Immature natural killer cell (primary cell): ENCODE data around the gene MFSD6. TPM values are rescaled to one million over a fixed set of nuclear protein-coding genes. Genes with fewer than 3 reads are reported as not detected.
A peak's percentile ranks its signal among the peaks of the same experiment; 100 is the strongest.

Source experiments
- DNase-seq, 3 donors: peaks; one replicate each; pipeline ENCODE4 v3.0.0; 2022; ENCODE audit warnings: mixed read lengths in 1 of 3
- H3K27ac Mint-ChIP-seq, 6 donors: one replicate each; pipeline ENCODE4 v1.8.0; 2020; ENCODE audit warnings: mixed read lengths in 6 of 6, mild to moderate bottlenecking in 5 of 6, inconsistent platforms in 4 of 6, moderate library complexity in 3 of 6
- H3K27me3 Mint-ChIP-seq, 3 donors: one replicate each; pipeline ENCODE4 v1.8.0; 2020 to 2021; ENCODE audit warnings: low read depth in 3 of 3, mild to moderate bottlenecking in 3 of 3, mixed read lengths in 3 of 3, moderate library complexity in 3 of 3, inconsistent platforms in 1 of 3
- H3K36me3 Mint-ChIP-seq, 3 donors: one replicate each; pipeline ENCODE4 v1.8.0; 2020; ENCODE audit warnings: mixed read lengths in 3 of 3, inconsistent platforms in 2 of 3, mild to moderate bottlenecking in 2 of 3
- H3K4me1 Mint-ChIP-seq, 2 donors: one replicate each; pipeline ENCODE4 v1.8.0; 2020; ENCODE audit warnings: inconsistent platforms in 2 of 2, mild to moderate bottlenecking in 2 of 2, mixed read lengths in 2 of 2, moderate library complexity in 1 of 2
- H3K4me3 Mint-ChIP-seq, 5 donors: one replicate each; pipeline ENCODE4 v1.8.0; 2020; ENCODE audit warnings: mild to moderate bottlenecking in 5 of 5, mixed read lengths in 5 of 5, inconsistent platforms in 3 of 5, moderate library complexity in 3 of 5
- H3K9me3 Mint-ChIP-seq, 6 donors: one replicate each; pipeline ENCODE4 v1.8.0; 2020; ENCODE audit warnings: mild to moderate bottlenecking in 6 of 6, mixed read lengths in 6 of 6, inconsistent platforms in 4 of 6, moderate library complexity in 3 of 6
- polyA plus RNA-seq, 3 donors: library from polyadenylated mRNA; unstranded; fragments of 300-500 nt; fragmentation: Illumina TruSeq; gene quantifications; one replicate each; pipeline ENCODE4 v1.2.3, GENCODE V29; 2021

The MFSD6 gene
- polyA plus RNA-seq, 3 donors from 2014 or later = 7.3 to 35.1 (median 8.5) TPM

GRCh38 chr2:190432567-190433231 lies 24.5 kb downstream of the MFSD6 start:
- Mint-ChIP-seq H3K27ac (peak overlapping the region in 5 of 6 donors; percentile 9 to 74 (median 52)), H3K9me3 (no peaks in the 10 kb centered on the region), H3K4me3 (peak overlapping the region in 1 of 5 donors; percentile 0), H3K36me3 (peaks cover 10 to 21% (median 20%) of the 10 kb centered on the region in 3 donors), H3K27me3 (peaks cover 0 to 3% (median 2%) of the 10 kb centered on the region in 3 donors), H3K4me1 (peaks cover 54 to 68% of the 10 kb centered on the region in 2 donors)
- DNase-seq = no peak

GRCh38 chr2:190435031-190435670 lies 27.0 kb downstream of the MFSD6 start:
- peaks cover 8 to 23% (median 18%) of the 10 kb centered on the region in 3 donors for H3K36me3 Mint-ChIP-seq
- no peaks in the 10 kb centered on the region for H3K9me3 Mint-ChIP-seq
- peaks cover 57 to 79% of the 10 kb centered on the region in 2 donors for H3K4me1 Mint-ChIP-seq
- DNase-seq = no peak
- no peak overlapping the region for H3K4me3 Mint-ChIP-seq
- H3K27me3 Mint-ChIP-seq = peaks cover 0 to 3% (median 2%) of the 10 kb centered on the region in 3 donors
- peak overlapping the region in 4 of 6 donors; percentile 23 to 54 (median 38) for H3K27ac Mint-ChIP-seq

GRCh38 chr2:190436557-190436956 lies 28.4 kb downstream of the MFSD6 start:
- H3K9me3 Mint-ChIP-seq = no peaks in the 10 kb centered on the region
- H3K27ac Mint-ChIP-seq = peak overlapping the region in 3 of 6 donors; percentile 20 to 83 (median 43)
- no peak overlapping the region for H3K4me3 Mint-ChIP-seq
- peaks cover 67 to 93% of the 10 kb centered on the region in 2 donors for H3K4me1 Mint-ChIP-seq
- H3K27me3 Mint-ChIP-seq = peaks cover 0 to 3% (median 2%) of the 10 kb centered on the region in 3 donors
- peaks cover 8 to 23% (median 18%) of the 10 kb centered on the region in 3 donors for H3K36me3 Mint-ChIP-seq
- no peak for DNase-seq

- Mint-ChIP-seq H3K27ac (peak overlapping the region in 3 of 6 donors; percentile 9 to 21 (median 13)), H3K4me3 (peak overlapping the region in 2 of 5 donors; percentile 0 to 25), H3K4me1 (peaks cover 68 to 97% of the 10 kb centered on the region in 2 donors), H3K9me3 (no peaks in the 10 kb centered on the region), H3K36me3 (peaks cover 8 to 23% (median 18%) of the 10 kb centered on the region in 3 donors), H3K27me3 (peaks cover 0 to 2% (median 0%) of the 10 kb centered on the region in 3 donors)
- no peak for DNase-seq
Observed at GRCh38 chr2:190440113-190440512, 32.0 kb downstream of the MFSD6 start.

GRCh38 chr2:190441564-190441963 lies 33.4 kb downstream of the MFSD6 start:
- peaks cover 4 to 14% (median 13%) of the 10 kb centered on the region in 3 donors for H3K36me3 Mint-ChIP-seq
- peaks cover 61 to 97% of the 10 kb centered on the region in 2 donors for H3K4me1 Mint-ChIP-seq
- H3K27ac Mint-ChIP-seq = peak overlapping the region in 5 of 6 donors; percentile 14 to 58 (median 38)

GRCh38 chr2:190443055-190443454 lies 34.9 kb downstream of the MFSD6 start:
- H3K4me1 Mint-ChIP-seq = peaks cover 65 to 98% of the 10 kb centered on the region in 2 donors
- no peak for DNase-seq
- no peaks in the 10 kb centered on the region for H3K9me3 Mint-ChIP-seq
- H3K36me3 Mint-ChIP-seq = peaks cover 0 to 4% (median 3%) of the 10 kb centered on the region in 3 donors
- peak overlapping the region in 5 of 6 donors; percentile 4 to 46 (median 14) for H3K27ac Mint-ChIP-seq
- H3K27me3 Mint-ChIP-seq = no peaks in the 10 kb centered on the region
- H3K4me3 Mint-ChIP-seq = peak overlapping the region in 1 of 5 donors; percentile 26

More at GRCh38 chr2:190441564-190441963, 33.4 kb downstream of the MFSD6 start:
- no peak for DNase-seq
- Mint-ChIP-seq H3K4me3 (peak overlapping the region in 4 of 5 donors; percentile 8 to 49 (median 38)), H3K27me3 (no peaks in the 10 kb centered on the region), H3K9me3 (no peaks in the 10 kb centered on the region)

GRCh38 chr2:190443778-190444481 lies 35.8 kb downstream of the MFSD6 start:
- Mint-ChIP-seq H3K4me1 (peaks cover 66 to 95% of the 10 kb centered on the region in 2 donors), H3K27me3 (no peaks in the 10 kb centered on the region), H3K4me3 (peak overlapping the region in 2 of 5 donors; percentile 10 to 13), H3K9me3 (no peaks in the 10 kb centered on the region), H3K36me3 (peaks cover 0 to 3% (median 0%) of the 10 kb centered on the region in 3 donors), H3K27ac (peak overlapping the region; percentile 0 to 78 (median 44))
- no peak for DNase-seq

GRCh38 chr2:190444976-190445375 lies 36.8 kb downstream of the MFSD6 start:
- peaks cover 63 to 85% of the 10 kb centered on the region in 2 donors for H3K4me1 Mint-ChIP-seq
- H3K4me3 Mint-ChIP-seq = no peak overlapping the region
- DNase-seq = no peak
- H3K9me3 Mint-ChIP-seq = no peaks in the 10 kb centered on the region
- peak overlapping the region in 3 of 6 donors; percentile 15 to 56 (median 24) for H3K27ac Mint-ChIP-seq
- no peaks in the 10 kb centered on the region for H3K36me3 Mint-ChIP-seq
- no peaks in the 10 kb centered on the region for H3K27me3 Mint-ChIP-seq

GRCh38 chr2:190446193-190446592 lies 38.0 kb downstream of the MFSD6 start:
- Mint-ChIP-seq H3K27ac (peak overlapping the region in 3 of 6 donors; percentile 10 to 20 (median 13)), H3K27me3 (no peaks in the 10 kb centered on the region), H3K9me3 (no peaks in the 10 kb centered on the region)

GRCh38 chr2:190446750-190447516 lies 38.8 kb downstream of the MFSD6 start:
- no peaks in the 10 kb centered on the region for H3K36me3 Mint-ChIP-seq
- peak overlapping the region in 2 of 6 donors; percentile 10 to 69 for H3K27ac Mint-ChIP-seq
- H3K27me3 Mint-ChIP-seq = no peaks in the 10 kb centered on the region
- no peaks in the 10 kb centered on the region for H3K9me3 Mint-ChIP-seq
- DNase-seq = no peak
- peaks cover 56 to 79% of the 10 kb centered on the region in 2 donors for H3K4me1 Mint-ChIP-seq
- no peak overlapping the region for H3K4me3 Mint-ChIP-seq

More at GRCh38 chr2:190446193-190446592, 38.0 kb downstream of the MFSD6 start:
- H3K4me1 Mint-ChIP-seq = peaks cover 57 to 79% of the 10 kb centered on the region in 2 donors
- H3K4me3 Mint-ChIP-seq = no peak overlapping the region
- no peaks in the 10 kb centered on the region for H3K36me3 Mint-ChIP-seq
- DNase-seq = no peak

GRCh38 chr2:190447766-190448165 lies 39.6 kb downstream of the MFSD6 start:
- Mint-ChIP-seq H3K9me3 (no peaks in the 10 kb centered on the region), H3K4me3 (no peak overlapping the region), H3K36me3 (peaks cover 0 to under 1% (median under 1%) of the 10 kb centered on the region in 3 donors), H3K27me3 (no peaks in the 10 kb centered on the region), H3K4me1 (peaks cover 51 to 76% of the 10 kb centered on the region in 2 donors), H3K27ac (peak overlapping the region in 1 of 6 donors; percentile 5)
- DNase-seq = no peak

GRCh38 chr2:190449925-190450324 lies 41.8 kb downstream of the MFSD6 start:
- no peak overlapping the region for H3K27ac Mint-ChIP-seq
- no peaks in the 10 kb centered on the region for H3K9me3 Mint-ChIP-seq
- H3K36me3 Mint-ChIP-seq = peaks cover 4 to 17% (median 5%) of the 10 kb centered on the region in 3 donors
- H3K27me3 Mint-ChIP-seq = peaks cover 0 to 2% (median 0%) of the 10 kb centered on the region in 3 donors
- no peak for DNase-seq
- no peak overlapping the region for H3K4me3 Mint-ChIP-seq
- peaks cover 38 to 71% of the 10 kb centered on the region in 2 donors for H3K4me1 Mint-ChIP-seq

GRCh38 chr2:190450363-190450762 lies 42.2 kb downstream of the MFSD6 start:
- Mint-ChIP-seq H3K27ac (no peak overlapping the region), H3K36me3 (peaks cover 4 to 17% (median 5%) of the 10 kb centered on the region in 3 donors), H3K4me3 (no peak overlapping the region), H3K4me1 (peaks cover 37 to 69% of the 10 kb centered on the region in 2 donors), H3K27me3 (peaks cover 0 to 2% (median 0%) of the 10 kb centered on the region in 3 donors), H3K9me3 (no peaks in the 10 kb centered on the region)
- no peak for DNase-seq
